ENCODE data around the gene DDX24. TPM values are rescaled to one million over a fixed set of nuclear protein-coding genes. Genes with fewer than 3 reads are reported as not detected.

DDX24 gene
- total RNA-seq, 3 donors from 2014 or later = 287 to 321 (median 319) TPM

GRCh38 chr14:94016446-94016976 lies 64.5 kb downstream of the DDX24 start:
- H3K36me3 Mint-ChIP-seq (ENCODE audit: insufficient read depth) = no peaks in the 10 kb centered on the region
- H3K4me3 Mint-ChIP-seq = no peak overlapping the region
- DNase-seq = no peak
- no peaks in the 10 kb centered on the region for H3K9me3 Mint-ChIP-seq
- ATAC-seq = no peak
- peaks cover 18% of the 10 kb centered on the region for H3K4me1 Mint-ChIP-seq (ENCODE audit: low read depth)
- no peaks in the 10 kb centered on the region for H3K27me3 Mint-ChIP-seq (ENCODE audit: low read depth)

DNA sequence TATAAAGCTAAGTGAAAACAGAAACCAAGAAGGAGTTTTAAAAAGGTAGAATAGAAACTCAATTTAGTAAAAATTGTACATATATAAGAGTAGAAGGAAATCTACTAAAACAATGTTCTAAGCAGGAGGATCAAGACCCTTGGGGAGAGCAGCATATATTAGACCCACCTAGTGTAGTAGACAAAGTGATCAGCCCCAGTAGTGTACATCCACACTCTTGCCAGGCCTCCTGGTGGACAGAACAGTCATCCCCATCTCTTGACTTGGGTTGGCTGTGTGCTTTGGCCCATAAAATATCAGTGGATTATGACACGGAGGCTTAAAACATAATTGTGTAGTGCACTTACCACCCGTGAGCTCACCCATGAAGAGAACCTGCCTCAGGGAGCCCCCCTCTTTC lies 65.8 kb downstream of the DDX24 start:
- no peaks in the 10 kb centered on the region for H3K9me3 Mint-ChIP-seq
- DNase-seq (no peak), ATAC-seq (no peak)
- H3K36me3 Mint-ChIP-seq (ENCODE audit: insufficient read depth) = no peaks in the 10 kb centered on the region
- peaks cover 22% of the 10 kb centered on the region for H3K4me1 Mint-ChIP-seq (ENCODE audit: low read depth)
- no peak overlapping the region for H3K4me3 Mint-ChIP-seq
- no peaks in the 10 kb centered on the region for H3K27me3 Mint-ChIP-seq (ENCODE audit: low read depth)

GRCh38 chr14:94014382-94014781 lies 66.6 kb downstream of the DDX24 start:
- Mint-ChIP-seq H3K27me3 (ENCODE audit: low read depth) (peaks cover 4% of the 10 kb centered on the region), H3K4me1 (ENCODE audit: low read depth) (peaks cover 29% of the 10 kb centered on the region), H3K9me3 (no peaks in the 10 kb centered on the region), H3K4me3 (no peak overlapping the region), H3K36me3 (ENCODE audit: insufficient read depth) (no peaks in the 10 kb centered on the region)
- DNase-seq = no peak
- no peak for ATAC-seq

DNA sequence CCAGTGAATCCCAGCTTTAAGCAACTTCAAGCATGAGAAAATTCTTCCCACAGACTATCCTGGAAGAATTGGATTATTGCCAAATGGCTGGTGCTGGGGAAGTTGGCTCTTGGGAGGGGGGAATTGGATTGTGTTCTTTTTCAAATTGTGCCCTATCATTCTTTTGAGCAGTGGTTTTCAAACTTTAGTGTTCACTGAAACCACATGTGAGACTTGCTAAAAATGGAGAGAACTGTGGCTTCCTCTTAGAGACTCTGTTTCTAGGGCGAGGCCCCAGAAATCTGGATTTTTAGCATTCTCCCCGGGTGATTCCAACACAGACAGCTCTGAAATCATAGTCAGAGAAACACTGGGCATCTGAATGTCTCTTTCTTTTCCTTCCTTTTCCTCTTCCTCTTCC lies 69.2 kb downstream of the DDX24 start:
- peaks cover 4% of the 10 kb centered on the region for H3K27me3 Mint-ChIP-seq (ENCODE audit: low read depth)
- peaks cover 44% of the 10 kb centered on the region for H3K4me1 Mint-ChIP-seq (ENCODE audit: low read depth)
- no peaks in the 10 kb centered on the region for H3K9me3 Mint-ChIP-seq
- DNase-seq (no peak), ATAC-seq (no peak)
- H3K36me3 Mint-ChIP-seq (ENCODE audit: insufficient read depth) = no peaks in the 10 kb centered on the region
- no peak overlapping the region for H3K4me3 Mint-ChIP-seq

DNA sequence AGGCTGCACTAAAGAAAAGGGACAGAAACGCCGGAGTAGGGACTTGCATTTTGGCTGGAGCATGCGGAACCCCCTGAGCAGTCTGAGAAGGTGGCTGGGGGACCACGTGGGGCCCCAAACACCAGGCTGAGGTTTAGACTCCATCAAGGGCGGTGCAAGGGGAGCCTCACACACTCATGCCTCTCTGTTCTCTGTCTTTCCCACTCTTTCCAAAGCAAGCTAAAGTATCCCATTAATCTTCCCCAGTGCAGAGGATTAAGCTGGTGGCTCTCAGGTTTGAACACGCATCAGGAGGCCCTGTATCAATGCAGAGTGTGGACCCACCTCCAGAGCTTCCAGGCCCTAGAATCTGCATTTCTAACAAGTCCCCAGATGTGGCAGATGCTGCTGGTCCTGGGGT lies 70.4 kb downstream of the DDX24 start:
- Mint-ChIP-seq H3K4me3 (no peak overlapping the region), H3K4me1 (ENCODE audit: low read depth) (peaks cover 44% of the 10 kb centered on the region), H3K36me3 (ENCODE audit: insufficient read depth) (no peaks in the 10 kb centered on the region), H3K27me3 (ENCODE audit: low read depth) (peaks cover 4% of the 10 kb centered on the region), H3K9me3 (no peaks in the 10 kb centered on the region)
- DNase-seq (no peak), ATAC-seq (no peak)

- ATAC-seq (peak; percentile 39 to 41), DNase-seq (no peak)
- Mint-ChIP-seq H3K36me3 (ENCODE audit: insufficient read depth) (no peaks in the 10 kb centered on the region), H3K9me3 (no peaks in the 10 kb centered on the region), H3K4me3 (no peak overlapping the region), H3K27me3 (ENCODE audit: low read depth) (peaks cover 9% of the 10 kb centered on the region), H3K4me1 (ENCODE audit: low read depth) (peaks cover 44% of the 10 kb centered on the region)
Observed at GRCh38 chr14:94009767-94010166, 71.2 kb downstream of the DDX24 start.

DNA sequence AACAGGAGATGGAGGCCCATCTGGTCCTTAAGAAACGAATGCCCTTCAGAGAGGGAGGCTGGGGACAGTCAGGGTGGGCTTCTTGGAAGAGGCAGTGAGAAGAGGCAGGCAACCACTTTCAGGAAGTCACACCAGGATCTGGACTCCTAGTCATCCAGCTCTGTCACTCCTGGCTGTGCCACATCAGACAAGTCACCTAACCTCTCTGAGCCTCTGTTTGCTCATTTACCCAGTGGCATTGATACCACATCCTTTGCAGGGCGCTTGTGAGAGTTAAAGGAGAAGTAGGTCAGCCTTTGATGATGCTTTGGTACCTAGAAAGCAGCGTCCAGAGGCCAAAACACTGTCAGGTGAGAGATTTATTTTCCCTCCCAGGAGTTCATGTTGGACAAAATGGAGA lies 72.8 kb downstream of the DDX24 start:
- Mint-ChIP-seq H3K9me3 (no peaks in the 10 kb centered on the region), H3K4me1 (ENCODE audit: low read depth) (peaks cover 42% of the 10 kb centered on the region), H3K4me3 (no peak overlapping the region), H3K27me3 (ENCODE audit: low read depth) (peaks cover 10% of the 10 kb centered on the region), H3K36me3 (ENCODE audit: insufficient read depth) (no peaks in the 10 kb centered on the region)
- ATAC-seq = peak in 1 of 2 donors; percentile 24
- DNase-seq = no peak

DNA sequence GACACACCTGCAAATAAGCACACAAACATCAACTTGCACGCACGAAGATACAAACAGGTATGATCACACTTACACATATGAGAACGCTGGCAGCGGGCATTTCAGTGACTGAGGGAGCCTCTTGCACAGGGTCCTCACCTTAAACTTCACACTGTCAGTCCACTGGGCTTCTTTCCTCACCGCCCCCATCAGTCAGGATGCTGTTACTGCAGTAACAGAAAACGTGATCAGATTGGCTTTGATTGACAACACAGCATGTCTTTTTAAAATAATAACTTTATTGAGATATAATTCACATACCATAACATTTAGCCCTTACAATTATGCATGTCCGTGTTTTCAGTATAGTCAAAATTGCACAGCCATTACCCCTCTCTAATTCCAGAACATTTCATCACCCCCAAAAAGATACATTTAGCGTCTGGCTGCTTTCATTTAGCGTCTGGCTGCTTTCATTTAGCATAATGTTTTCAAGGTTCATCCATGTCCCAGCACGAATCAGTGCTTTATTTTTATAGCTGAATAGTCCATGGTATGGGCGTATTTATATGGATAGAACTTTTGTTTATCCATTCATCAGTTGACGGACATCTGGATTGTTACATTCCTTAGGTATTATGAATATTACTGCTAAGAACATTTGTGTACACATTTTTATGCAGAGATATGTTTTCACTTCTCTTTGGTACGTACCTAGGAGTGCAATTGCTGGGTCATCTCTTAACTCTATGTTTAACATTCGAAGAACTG lies 75.5 kb downstream of the DDX24 start:
- DNase-seq = no peak
- H3K9me3 Mint-ChIP-seq = no peaks in the 10 kb centered on the region
- peaks cover 29% of the 10 kb centered on the region for H3K4me1 Mint-ChIP-seq (ENCODE audit: low read depth)
- H3K27me3 Mint-ChIP-seq (ENCODE audit: low read depth) = peaks cover 16% of the 10 kb centered on the region
- no peak overlapping the region for H3K4me3 Mint-ChIP-seq
- H3K36me3 Mint-ChIP-seq (ENCODE audit: insufficient read depth) = no peaks in the 10 kb centered on the region
- ATAC-seq = no peak

DNA sequence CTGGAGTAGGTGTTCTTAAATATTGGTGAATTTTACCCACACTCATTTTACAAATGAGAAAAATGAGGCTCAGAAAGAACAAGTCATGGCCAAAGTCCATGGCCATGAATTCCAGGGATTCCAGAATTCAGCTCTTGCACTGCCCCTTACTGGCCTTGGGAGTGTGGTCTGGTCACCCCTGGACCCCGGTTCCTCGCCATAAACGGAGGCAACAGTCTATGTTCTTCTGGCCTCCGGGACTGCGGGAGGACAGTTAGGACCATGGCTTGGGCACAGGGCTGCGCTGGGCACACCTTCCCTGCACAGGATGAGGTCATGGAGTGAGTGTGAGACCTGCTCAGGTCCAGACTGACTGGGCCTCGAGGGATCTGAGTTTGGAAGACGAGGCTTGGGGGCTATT lies 77.0 kb downstream of the DDX24 start:
- ATAC-seq (no peak), DNase-seq (no peak)
- H3K36me3 Mint-ChIP-seq (ENCODE audit: insufficient read depth) = no peaks in the 10 kb centered on the region
- H3K27me3 Mint-ChIP-seq (ENCODE audit: low read depth) = peaks cover 12% of the 10 kb centered on the region
- H3K4me1 Mint-ChIP-seq (ENCODE audit: low read depth) = peaks cover 17% of the 10 kb centered on the region
- H3K4me3 Mint-ChIP-seq = no peak overlapping the region
- H3K9me3 Mint-ChIP-seq = no peaks in the 10 kb centered on the region

DNA sequence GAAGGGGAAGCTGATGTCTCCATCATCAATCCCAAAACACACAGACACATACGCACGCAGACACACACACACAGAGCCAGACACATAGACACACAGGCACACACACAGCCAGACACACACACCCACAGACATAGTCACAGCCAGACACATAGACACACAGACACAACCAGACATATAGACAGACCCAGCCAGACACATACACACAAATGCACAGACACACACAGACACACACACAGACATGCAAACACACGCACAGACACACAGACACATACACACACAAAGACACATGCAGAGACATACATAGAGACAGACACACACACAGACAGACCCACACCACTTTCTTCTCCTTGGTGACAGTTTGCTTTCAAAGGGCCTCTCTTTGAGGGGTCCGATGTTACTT lies 77.6 kb downstream of the DDX24 start:
- Mint-ChIP-seq H3K27me3 (ENCODE audit: low read depth) (peaks cover 12% of the 10 kb centered on the region), H3K36me3 (ENCODE audit: insufficient read depth) (no peaks in the 10 kb centered on the region), H3K9me3 (no peaks in the 10 kb centered on the region), H3K4me3 (no peak overlapping the region), H3K4me1 (ENCODE audit: low read depth) (peaks cover 13% of the 10 kb centered on the region)
- no peak for ATAC-seq
- DNase-seq = no peak

GRCh38 chr14:94001501-94002396 lies 79.3 kb downstream of the DDX24 start:
- peak; percentile 81 for ATAC-seq
- DNase-seq = peak; percentile 57
- Mint-ChIP-seq H3K4me1 (ENCODE audit: low read depth) (peaks cover 6% of the 10 kb centered on the region), H3K36me3 (ENCODE audit: insufficient read depth) (no peaks in the 10 kb centered on the region), H3K4me3 (no peak overlapping the region), H3K27me3 (ENCODE audit: low read depth) (peaks cover 12% of the 10 kb centered on the region), H3K9me3 (no peaks in the 10 kb centered on the region)

- peaks cover 12% of the 10 kb centered on the region for H3K27me3 Mint-ChIP-seq (ENCODE audit: low read depth)
- no peaks in the 10 kb centered on the region for H3K36me3 Mint-ChIP-seq (ENCODE audit: insufficient read depth)
- no peak overlapping the region for H3K4me3 Mint-ChIP-seq
- DNase-seq (no peak), ATAC-seq (peak in 1 of 2 donors; percentile 5)
- no peaks in the 10 kb centered on the region for H3K9me3 Mint-ChIP-seq
- H3K4me1 Mint-ChIP-seq (ENCODE audit: low read depth) = peaks cover 7% of the 10 kb centered on the region
Observed at GRCh38 chr14:94001016-94001415, 80.0 kb downstream of the DDX24 start.

- ATAC-seq (no peak), DNase-seq (no peak)
- Mint-ChIP-seq H3K36me3 (ENCODE audit: insufficient read depth) (no peaks in the 10 kb centered on the region), H3K9me3 (no peaks in the 10 kb centered on the region), H3K27me3 (ENCODE audit: low read depth) (peaks cover 15% of the 10 kb centered on the region), H3K4me3 (no peak overlapping the region), H3K4me1 (ENCODE audit: low read depth) (peaks cover 12% of the 10 kb centered on the region)
Observed at GRCh38 chr14:94000267-94000666, 80.7 kb downstream of the DDX24 start.

DNA sequence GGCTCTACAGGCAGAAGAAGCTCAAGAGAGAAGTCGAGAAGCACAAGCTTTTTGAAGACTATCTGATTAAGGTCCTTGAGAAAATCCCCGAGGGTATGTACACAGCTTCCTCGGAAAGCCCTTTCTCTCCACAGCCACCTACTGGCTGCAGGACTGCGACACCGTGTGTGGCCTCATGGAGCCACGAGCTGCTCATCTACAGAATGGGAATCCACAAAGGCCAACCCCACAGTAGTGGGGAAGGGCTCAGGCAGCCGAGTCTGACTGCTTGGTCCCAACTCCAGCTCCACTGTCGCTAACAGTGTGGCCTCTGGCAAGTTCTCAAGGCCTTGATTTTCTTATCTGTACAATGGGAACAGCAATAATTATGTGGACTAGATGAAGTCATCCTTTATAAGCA lies 81.4 kb downstream of the DDX24 start:
- no peak for DNase-seq
- Mint-ChIP-seq H3K27me3 (ENCODE audit: low read depth) (peaks cover 8% of the 10 kb centered on the region), H3K4me3 (no peak overlapping the region), H3K36me3 (ENCODE audit: insufficient read depth) (no peaks in the 10 kb centered on the region), H3K4me1 (ENCODE audit: low read depth) (peaks cover 16% of the 10 kb centered on the region), H3K9me3 (no peaks in the 10 kb centered on the region)
- no peak for ATAC-seq
